BJ (cell line): ENCODE measurements around the gene TEX101. TPM values are rescaled to one million over a fixed set of nuclear protein-coding genes. Genes with fewer than 3 reads are reported as not detected.

Source experiments
- CTCF ChIA-PET: fragments of 350-600 bp; formaldehyde crosslinking; extraction: SDS; loops from one replicate; lab custom pipeline; 2021; ENCODE audit warnings: antibody characterized with exemption, inconsistent platforms; lab: Yijun Ruan, JAX
- POLR2A ChIA-PET: fragments of 300-600 bp; sonication (Branson Sonifier 250); formaldehyde crosslinking; extraction: SDS; loops from one replicate; lab custom pipeline; 2021; ENCODE audit warnings: antibody characterized with exemption; lab: Charles Lee
- DNase-seq: peaks from one replicate; pipeline ENCODE4 v3.0.0-alpha.2; 2011; ENCODE audit warnings: low read depth
- H3K27me3 ChIP-seq: 2 replicates; pipeline ENCODE4 v1.6.0; 2011; ENCODE audit warnings: low read length; ENCODE audit not compliant: control insufficient read depth, insufficient read depth
- H3K36me3 ChIP-seq: 2 replicates; pipeline ENCODE4 v1.5.1; 2011; ENCODE audit warnings: low read length; ENCODE audit not compliant: control insufficient read depth, insufficient read depth
- H3K4me3 ChIP-seq: 2 replicates; pipeline ENCODE4 v1.5.1; 2011; ENCODE audit warnings: low read depth, mild to moderate bottlenecking, control low read depth, low read length
- polyA plus RNA-seq: library from polyadenylated mRNA; depleted of rRNA; stranded (reverse); fragments of >200 nt; gene quantifications from 2 replicates; pipeline ENCODE4 v1.2.3, GENCODE V29; 2011
- TF ChIP-seq, protein P1 (sequence below): IDR thresholded peaks from 2 replicates; pipeline ENCODE4 v1.5.1; 2011; ENCODE audit warnings: low read depth, mild to moderate bottlenecking, control low read depth, inconsistent platforms, low read length, moderate library complexity; ENCODE audit not compliant: insufficient read depth

Gene TEX101
- polyA plus RNA-seq, 1 experiment = not detected

DNA sequence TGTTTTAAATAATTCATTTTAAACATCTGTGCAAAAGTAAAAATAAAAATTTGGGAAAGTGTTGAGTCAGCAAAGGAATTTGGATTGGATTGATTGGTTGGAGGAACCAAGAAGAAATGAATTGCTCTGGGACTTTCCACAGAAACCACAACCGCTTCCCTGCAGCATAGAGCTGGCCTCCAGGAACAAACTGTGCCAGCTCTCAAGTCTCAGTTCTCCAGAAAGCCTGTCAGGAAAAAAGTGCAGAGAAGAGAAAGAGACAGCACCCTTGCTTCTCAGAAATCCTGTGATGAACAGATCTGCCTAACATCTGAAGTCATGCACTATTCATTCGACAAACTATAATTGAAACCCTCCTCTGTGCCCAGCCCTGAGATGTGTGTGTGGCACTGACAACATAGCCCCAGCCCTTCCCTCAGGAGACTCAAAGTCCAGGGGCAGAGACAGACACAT, 35.9 kb downstream of the TEX101 start:
- ChIA-PET CTCF (interaction anchor here (0.6 to 7.6 kb wide), 3 partner anchors 11 to 68 kb away, joined by 3 to 214 read pairs (median 4); partner anchors contain the start of gene PHLDB3), POLR2A (interaction anchor here (0.6 kb wide), 1 partner anchor 15 kb away, joined by 15 read pairs; no protein-coding TSS in a partner anchor)
- TF ChIP-seq, protein P1, sequence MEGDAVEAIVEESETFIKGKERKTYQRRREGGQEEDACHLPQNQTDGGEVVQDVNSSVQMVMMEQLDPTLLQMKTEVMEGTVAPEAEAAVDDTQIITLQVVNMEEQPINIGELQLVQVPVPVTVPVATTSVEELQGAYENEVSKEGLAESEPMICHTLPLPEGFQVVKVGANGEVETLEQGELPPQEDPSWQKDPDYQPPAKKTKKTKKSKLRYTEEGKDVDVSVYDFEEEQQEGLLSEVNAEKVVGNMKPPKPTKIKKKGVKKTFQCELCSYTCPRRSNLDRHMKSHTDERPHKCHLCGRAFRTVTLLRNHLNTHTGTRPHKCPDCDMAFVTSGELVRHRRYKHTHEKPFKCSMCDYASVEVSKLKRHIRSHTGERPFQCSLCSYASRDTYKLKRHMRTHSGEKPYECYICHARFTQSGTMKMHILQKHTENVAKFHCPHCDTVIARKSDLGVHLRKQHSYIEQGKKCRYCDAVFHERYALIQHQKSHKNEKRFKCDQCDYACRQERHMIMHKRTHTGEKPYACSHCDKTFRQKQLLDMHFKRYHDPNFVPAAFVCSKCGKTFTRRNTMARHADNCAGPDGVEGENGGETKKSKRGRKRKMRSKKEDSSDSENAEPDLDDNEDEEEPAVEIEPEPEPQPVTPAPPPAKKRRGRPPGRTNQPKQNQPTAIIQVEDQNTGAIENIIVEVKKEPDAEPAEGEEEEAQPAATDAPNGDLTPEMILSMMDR = no peak
- no peaks in the 10 kb centered on the region for H3K27me3 ChIP-seq
- no peak overlapping the region for H3K4me3 ChIP-seq
- no peak for DNase-seq
- H3K36me3 ChIP-seq = no peaks in the 10 kb centered on the region

DNA sequence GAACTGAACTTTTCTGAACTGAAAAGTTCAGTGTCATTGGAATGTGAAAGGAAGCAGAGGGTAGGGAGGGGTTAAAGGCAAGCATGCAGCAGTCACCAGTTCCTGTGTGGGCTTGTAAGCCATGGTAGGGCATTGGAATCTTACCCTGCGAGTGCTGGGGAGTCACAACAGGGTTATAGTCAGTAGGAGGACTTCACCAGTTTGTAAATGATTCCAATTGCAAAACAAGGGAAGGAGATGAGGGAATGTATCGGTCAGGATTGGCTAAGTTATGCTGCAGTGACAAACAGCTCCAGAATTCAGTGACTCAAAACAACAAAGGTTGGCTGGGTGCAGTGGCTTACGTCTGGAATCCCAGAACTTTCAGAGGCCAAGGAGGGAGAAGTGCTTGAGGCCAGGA, 37.9 kb downstream of the TEX101 start:
- ChIA-PET CTCF (interaction anchor here (0.6 to 0.7 kb wide), 2 partner anchors 72 to 142 kb away, joined by 3 read pairs; no protein-coding TSS in a partner anchor), POLR2A (no interaction called here)
- TF ChIP-seq, protein P1 = no peak
- Histone ChIP-seq H3K36me3 (no peaks in the 10 kb centered on the region), H3K4me3 (no peak overlapping the region), H3K27me3 (no peaks in the 10 kb centered on the region)
- no peak for DNase-seq

DNA sequence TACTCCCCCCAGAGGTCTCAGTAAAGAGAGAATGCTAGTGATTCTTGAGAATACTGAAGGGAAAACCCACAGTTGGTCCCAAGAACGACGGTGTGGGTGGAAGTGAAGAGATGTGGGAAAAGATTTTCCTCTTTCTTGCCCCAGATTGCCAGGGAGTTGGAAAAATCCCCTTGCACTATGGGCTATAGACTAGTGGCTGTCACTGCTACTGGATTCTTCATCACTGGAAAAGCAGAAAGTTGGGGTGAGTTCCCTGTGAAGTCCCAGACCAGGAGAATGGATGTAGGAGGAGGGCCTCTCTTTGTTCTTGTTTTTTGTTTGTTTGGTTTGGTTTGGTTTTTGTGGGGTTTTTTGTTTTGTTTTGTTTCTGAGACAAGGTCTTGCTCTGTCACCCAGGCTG, 39.3 kb downstream of the TEX101 start:
- H3K27me3 ChIP-seq = no peaks in the 10 kb centered on the region
- CTCF ChIA-PET = interaction anchor here (0.6 to 1.0 kb wide), 2 partner anchors 49 to 65 kb away, joined by 3 read pairs; no protein-coding TSS in a partner anchor
- H3K4me3 ChIP-seq = no peak overlapping the region
- no peaks in the 10 kb centered on the region for H3K36me3 ChIP-seq
- no peak for DNase-seq
- POLR2A ChIA-PET = no interaction called here
- TF ChIP-seq, protein P1 = no peak

DNA sequence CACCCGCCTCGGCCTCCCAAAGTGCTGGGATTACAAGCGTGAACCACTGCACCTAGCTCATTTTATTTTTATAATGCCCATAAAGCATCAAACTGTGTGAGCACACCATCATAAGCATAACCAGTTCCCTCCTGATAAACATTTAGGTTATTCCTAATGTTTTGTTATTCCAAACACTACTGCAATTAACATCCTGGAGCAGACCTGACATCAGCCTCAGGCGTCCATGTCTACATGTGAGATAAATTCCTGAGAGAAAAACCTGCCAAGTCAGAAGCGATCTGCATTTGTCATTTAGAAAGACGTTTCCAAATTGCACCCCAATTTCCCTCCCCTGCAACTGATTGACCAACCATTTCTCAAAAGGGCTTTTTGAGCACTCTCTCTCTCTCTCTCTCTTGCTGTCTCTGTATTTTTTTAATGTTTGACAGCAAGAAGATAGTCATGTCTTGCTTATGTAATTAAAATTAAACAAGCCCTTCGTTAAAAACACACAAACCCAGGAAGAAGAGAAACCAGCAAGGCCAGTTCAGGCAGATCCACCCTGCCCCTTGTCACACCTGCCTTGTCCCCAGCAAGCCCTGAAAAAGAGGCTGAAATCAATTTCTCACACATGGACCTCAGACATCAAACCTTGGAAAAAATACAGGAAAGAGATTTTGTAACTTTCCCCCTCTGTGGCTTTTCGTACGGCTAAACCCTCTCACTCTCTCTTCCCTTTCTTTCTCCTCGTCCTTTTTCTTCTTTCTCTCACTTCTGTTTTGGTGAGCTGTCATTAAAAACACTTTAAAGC, 40.8 kb downstream of the TEX101 start:
- ChIA-PET POLR2A (no interaction called here), CTCF (interaction anchor here (0.7 to 1.9 kb wide), 4 partner anchors 8 to 64 kb away, joined by 3 to 11 read pairs (median 4); no protein-coding TSS in a partner anchor)
- Histone ChIP-seq H3K27me3 (no peaks in the 10 kb centered on the region), H3K36me3 (no peaks in the 10 kb centered on the region), H3K4me3 (no peak overlapping the region)
- no peak for DNase-seq
- TF ChIP-seq, protein P1 = no peak

DNA sequence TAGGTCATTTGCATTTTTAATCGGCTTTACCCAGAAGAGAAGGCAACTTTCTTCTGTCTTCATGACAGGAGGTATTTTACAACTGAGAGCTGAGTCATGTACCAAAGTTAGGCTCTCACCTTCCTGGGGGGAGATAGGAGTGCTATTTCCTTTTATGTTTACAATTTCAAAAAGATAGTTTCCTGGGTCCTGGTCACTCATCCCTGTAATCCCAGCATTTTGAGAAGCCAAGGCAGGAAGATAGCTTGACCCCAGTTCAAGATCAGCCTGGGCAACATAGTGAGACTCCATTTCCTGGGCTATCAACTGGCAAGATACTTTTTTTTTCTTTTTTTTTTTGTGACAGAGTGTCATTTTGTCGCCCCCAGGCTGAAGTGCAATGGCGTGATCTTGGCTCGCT, 43.1 kb downstream of the TEX101 start:
- CTCF ChIA-PET = interaction anchor here (0.7 to 1.3 kb wide), 4 partner anchors 11 to 67 kb away, joined by 3 to 6 read pairs (median 3); no protein-coding TSS in a partner anchor
- TF ChIP-seq, protein P1 = no peak
- DNase-seq = no peak
- Histone ChIP-seq H3K36me3 (no peaks in the 10 kb centered on the region), H3K4me3 (no peak overlapping the region), H3K27me3 (0 out of 2 replicates have a peak, but pooled peaks cover 1% of the 10 kb centered on the region)
- POLR2A ChIA-PET = interaction anchor here (0.7 kb wide), 1 partner anchor 8 kb away, joined by 3 read pairs; no protein-coding TSS in a partner anchor
